Activated CD4-positive, alpha-beta T cell treated with anti-CD3 and anti-CD28 coated beads for 48 hours (primary cell): ENCODE results near the gene UMAD1.
A peak's percentile ranks its signal among the peaks of the same experiment; 100 is the strongest.

Experiments used
- DNase-seq: peaks from one replicate; pipeline ENCODE4 v3.0.0-alpha.2; 2020

UMAD1 gene

GRCh38 chr7:7640221-7641128, at the start of gene UMAD1:
TSS of gene UMAD1 (plus strand) at chr7:7640752. CDS start at chr7:7673372, 32,620 bp downstream.
- peak; percentile 98 for DNase-seq

GRCh38 chr7:7595451-7595850, 45.1 kb upstream of the UMAD1 start:
- DNase-seq: no peak

GRCh38 chr7:7596176-7596575, 44.4 kb upstream of the UMAD1 start:
- no peak for DNase-seq

GRCh38 chr7:7607010-7607409, 33.5 kb upstream of the UMAD1 start:
- DNase-seq: no peak

- DNase-seq: no peak
These were observed 31.2 kb upstream of the UMAD1 start for GRCh38 chr7:7609330-7609729.

GRCh38 chr7:7612519-7612918, 28.0 kb upstream of the UMAD1 start:
- no peak for DNase-seq

- no peak for DNase-seq
These were observed 27.3 kb upstream of the UMAD1 start for GRCh38 chr7:7613210-7613609.

- DNase-seq: no peak
These were observed 26.4 kb upstream of the UMAD1 start for GRCh38 chr7:7614018-7614741.

GRCh38 chr7:7617550-7617949, 23.0 kb upstream of the UMAD1 start:
- DNase-seq: no peak

GRCh38 chr7:7618410-7618809, 22.1 kb upstream of the UMAD1 start:
- DNase-seq: no peak

GRCh38 chr7:7620236-7620635, 20.3 kb upstream of the UMAD1 start:
- DNase-seq: no peak

GRCh38 chr7:7620644-7621210, 19.8 kb upstream of the UMAD1 start:
- DNase-seq: no peak

- DNase-seq: no peak
These were observed 12.1 kb upstream of the UMAD1 start for GRCh38 chr7:7628476-7628875.

- no peak for DNase-seq
These were observed 9.8 kb upstream of the UMAD1 start for GRCh38 chr7:7630626-7631329.

GRCh38 chr7:7639421-7639820, 1.1 kb upstream of the UMAD1 start:
- no peak for DNase-seq

- peak; percentile 65 for DNase-seq
These were observed 718 bp upstream of the UMAD1 start for GRCh38 chr7:7639847-7640220.

GRCh38 chr7:7641129-7641663, 644 bp downstream of the UMAD1 start:
- DNase-seq: no peak

GRCh38 chr7:7642081-7642480, 1.5 kb downstream of the UMAD1 start:
- DNase-seq: no peak

- no peak for DNase-seq
These were observed 7.0 kb downstream of the UMAD1 start for GRCh38 chr7:7647495-7648036.

GRCh38 chr7:7650682-7651206, 10.2 kb downstream of the UMAD1 start:
- no peak for DNase-seq

- no peak for DNase-seq
These were observed 10.9 kb downstream of the UMAD1 start for GRCh38 chr7:7651479-7651878.

- DNase-seq: no peak
These were observed 12.4 kb downstream of the UMAD1 start for GRCh38 chr7:7652798-7653540.
